Gastroesophageal sphincter (tissue), 4 donors: ENCODE data around the gene ULK1. TPM values are rescaled to one million over a fixed set of nuclear protein-coding genes. Genes with fewer than 3 reads are reported as not detected.

Source experiments
- ATAC-seq: fragments of 150-250 bp; one replicate; pipeline ENCODE4 v1.9.1; 2016; ENCODE audit warnings: mild to moderate bottlenecking, moderate library complexity
- H3K27ac ChIP-seq, 4 donors: fragments of 200-600 bp; sonication (generic) in 3 of 4; 1 replicate in 3 of 4; 2 replicates in 1 of 4; pipeline ENCODE4 v1.5.1; 2016 to 2019
- H3K27me3 ChIP-seq: fragments of 200-600 bp; sonication (generic); one replicate; pipeline ENCODE4 v1.5.1; 2019
- H3K36me3 ChIP-seq, 2 donors: fragments of 200-600 bp; sonication (generic); one replicate each; pipeline ENCODE4 v1.5.1; 2019; ENCODE audit warnings: control low read depth in 1 of 2
- H3K4me1 ChIP-seq, 3 donors: fragments of 200-600 bp; sonication (generic); 1 replicate in 2 of 3; 2 replicates in 1 of 3; pipeline ENCODE4 v1.5.1; 2016 to 2019; ENCODE audit warnings: control low read depth in 2 of 3
- H3K4me3 ChIP-seq, 2 donors: fragments of 200-600 bp; sonication (generic); one replicate each; pipeline ENCODE4 v1.5.1; 2019; ENCODE audit warnings: mild to moderate bottlenecking in 1 of 2, moderate library complexity in 1 of 2
- H3K9me3 ChIP-seq, 3 donors: fragments of 200-600 bp; sonication (generic); one replicate each; pipeline ENCODE4 v1.5.1; 2017 to 2019; ENCODE audit warnings: control low read depth in 2 of 3
- CTCF ChIP-seq, 4 experiments: fragments of 200-600 bp in 2 of 4; fragments of 450-650 bp in 2 of 4; sonication (generic) in 1 of 4; IDR thresholded peaks; one replicate each; pipeline ENCODE4 v1.5.1; 2017 to 2019; ENCODE audit warnings: antibody characterized with exemption in 4 of 4, mild to moderate bottlenecking in 2 of 4, moderate library complexity in 2 of 4
- EP300 ChIP-seq: sonication (generic); formaldehyde crosslinking; IDR thresholded peaks from one replicate; pipeline ENCODE4 v1.6.1; 2017; ENCODE audit warnings: antibody characterized with exemption, mild to moderate bottlenecking
- POLR2A ChIP-seq, 2 donors: fragments of 450-650 bp; IDR thresholded peaks; one replicate each; pipeline ENCODE4 v1.6.1; 2017; ENCODE audit warnings: antibody characterized with exemption in 2 of 2, mild to moderate bottlenecking in 2 of 2, moderate library complexity in 1 of 2
- POLR2AphosphoS5 ChIP-seq: sonication (generic); formaldehyde crosslinking; IDR thresholded peaks from one replicate; pipeline ENCODE4 v1.6.1; 2017; ENCODE audit warnings: antibody characterized with exemption
- WGBS, 2 donors: methylation state at CpG; one replicate each; pipeline ENCODE4 v1.1.5; 2018; ENCODE audit warnings: low coverage in 1 of 2; 5-methylcytosine and 5-hydroxymethylcytosine counted together
- total RNA-seq, 4 donors: library from RNA; depleted of rRNA; stranded (reverse); fragments of >200 nt; gene quantifications; one replicate each; pipeline ENCODE4 v1.1.0, GENCODE V29; 2016

ULK1 gene
- total RNA-seq, 4 donors from 2014 or later: 10.0 to 34.2 (median 21.8) TPM

GRCh38 chr12:131930510-131930909, 36.1 kb downstream of the ULK1 start:
- H3K27ac ChIP-seq: no peak overlapping the region
- no peaks in the 10 kb centered on the region for H3K27me3 ChIP-seq
- H3K4me1 ChIP-seq: peaks cover 0 to 29% (median 10%) of the 10 kb centered on the region in 3 donors
- peak overlapping the region in 1 of 2 donors; percentile 92 for H3K4me3 ChIP-seq
- ATAC-seq: no peak
- TF ChIP-seq CTCF (IDR thresholded peaks at IDR 0.05) (no peak), POLR2AphosphoS5 (no peak), EP300 (no peak), POLR2A (IDR thresholded peaks at IDR 0.05) (no peak)
- H3K36me3 ChIP-seq: peaks cover 0 to 41% of the 10 kb centered on the region in 2 donors
- 77 to 90% methylated on average over 5 to 7 of the region's 9 CpGs for WGBS, 2 donors
- no peaks in the 10 kb centered on the region for H3K9me3 ChIP-seq

GRCh38 chr12:131933387-131933786, 39.0 kb downstream of the ULK1 start:
- H3K9me3 ChIP-seq: no peaks in the 10 kb centered on the region
- ATAC-seq: no peak
- TF ChIP-seq POLR2AphosphoS5: no peak
- TF ChIP-seq POLR2A (IDR thresholded peaks at IDR 0.05): no peak
- TF ChIP-seq EP300: no peak
- no peak for TF ChIP-seq CTCF (IDR thresholded peaks at IDR 0.05)
- peaks cover 0 to 51% of the 10 kb centered on the region in 2 donors for H3K36me3 ChIP-seq
- WGBS, 2 donors: 93 to 95% methylated on average over 2 to 4 of the region's 8 CpGs
- no peak overlapping the region for H3K4me3 ChIP-seq
- H3K27me3 ChIP-seq: no peaks in the 10 kb centered on the region
- no peak overlapping the region for H3K27ac ChIP-seq
- peaks cover 0 to 19% (median 10%) of the 10 kb centered on the region in 3 donors for H3K4me1 ChIP-seq

- H3K9me3 ChIP-seq: no peaks in the 10 kb centered on the region
- TF ChIP-seq POLR2AphosphoS5 (no peak), POLR2A (IDR thresholded peaks at IDR 0.05) (no peak), CTCF (IDR thresholded peaks at IDR 0.05) (no peak), EP300 (no peak)
- peaks cover 0 to 17% (median 10%) of the 10 kb centered on the region in 3 donors for H3K4me1 ChIP-seq
- H3K36me3 ChIP-seq: peaks cover 0 to 61% of the 10 kb centered on the region in 2 donors
- no peak overlapping the region for H3K27ac ChIP-seq
- H3K4me3 ChIP-seq: no peak overlapping the region
- H3K27me3 ChIP-seq: no peaks in the 10 kb centered on the region
- WGBS, 2 donors: 63 to 71% methylated on average over 2 to 5 of the region's 11 CpGs
- ATAC-seq: no peak
These were observed 40.1 kb downstream of the ULK1 start for GRCh38 chr12:131934535-131934934.

DNA sequence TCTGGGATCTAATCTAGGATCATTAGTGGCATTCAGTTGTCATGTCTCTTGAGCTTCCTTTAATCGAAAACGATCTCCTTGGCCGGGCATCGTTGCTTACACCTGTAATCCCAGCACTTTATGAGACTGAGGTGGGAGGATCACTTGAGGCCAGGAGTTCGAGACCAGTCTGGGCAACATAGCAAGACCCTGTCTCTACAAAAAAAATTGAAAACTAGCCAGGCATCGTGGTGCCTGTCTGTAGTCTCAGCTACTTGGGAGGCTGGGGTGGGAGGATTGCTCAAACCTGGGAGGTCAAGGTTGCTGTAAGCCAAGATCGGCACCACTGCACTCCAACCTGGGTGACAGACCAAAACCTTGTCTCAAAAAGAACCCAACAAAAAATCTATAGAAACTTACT, 43.7 kb downstream of the ULK1 start:
- WGBS, 2 donors: 89% methylated on average over 7 of the region's 7 CpGs; no CpG with 5 or more reads in 1 of the 2 donors
- TF ChIP-seq EP300 (no peak), CTCF (IDR thresholded peaks at IDR 0.05) (no peak), POLR2AphosphoS5 (no peak), POLR2A (IDR thresholded peaks at IDR 0.05) (no peak)
- ATAC-seq: no peak
- no peaks in the 10 kb centered on the region for H3K27me3 ChIP-seq
- H3K36me3 ChIP-seq: peaks cover 0 to 79% of the 10 kb centered on the region in 2 donors
- no peak overlapping the region for H3K4me3 ChIP-seq
- H3K4me1 ChIP-seq: no peaks in the 10 kb centered on the region
- no peaks in the 10 kb centered on the region for H3K9me3 ChIP-seq
- no peak overlapping the region for H3K27ac ChIP-seq

DNA sequence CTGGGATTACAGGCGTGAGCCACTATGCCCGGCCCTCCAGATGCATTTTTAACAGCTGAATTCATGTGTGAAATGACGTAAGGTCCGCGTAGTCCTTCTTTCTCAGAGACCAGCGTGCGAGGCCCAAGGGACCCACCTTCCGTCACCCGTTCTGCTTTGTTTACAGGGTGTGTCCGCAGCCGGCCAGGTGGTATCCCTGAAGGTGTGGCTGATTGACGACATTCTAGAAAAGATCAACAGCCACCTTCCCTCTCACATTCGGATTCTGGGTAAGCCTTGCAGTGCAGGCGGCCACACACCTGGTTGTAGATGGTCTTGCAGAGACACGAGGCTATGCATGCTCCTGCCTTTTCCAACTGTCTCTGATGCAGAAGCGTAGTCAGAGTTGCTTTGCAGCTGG, 44.6 kb downstream of the ULK1 start:
- 87% methylated on average over 11 of the region's 16 CpGs; no CpG with 5 or more reads in 1 of the 2 donors for WGBS, 2 donors
- no peak for ATAC-seq
- no peaks in the 10 kb centered on the region for H3K9me3 ChIP-seq
- no peaks in the 10 kb centered on the region for H3K27me3 ChIP-seq
- no peaks in the 10 kb centered on the region for H3K4me1 ChIP-seq
- H3K4me3 ChIP-seq: no peak overlapping the region
- H3K27ac ChIP-seq: no peak overlapping the region
- TF ChIP-seq POLR2AphosphoS5: no peak
- TF ChIP-seq POLR2A (IDR thresholded peaks at IDR 0.05): no peak
- TF ChIP-seq CTCF (IDR thresholded peaks at IDR 0.05): no peak
- no peak for TF ChIP-seq EP300
- peaks cover 0 to 79% of the 10 kb centered on the region in 2 donors for H3K36me3 ChIP-seq
